ENCODE data around the gene ACYP2.

ACYP2 gene

DNA sequence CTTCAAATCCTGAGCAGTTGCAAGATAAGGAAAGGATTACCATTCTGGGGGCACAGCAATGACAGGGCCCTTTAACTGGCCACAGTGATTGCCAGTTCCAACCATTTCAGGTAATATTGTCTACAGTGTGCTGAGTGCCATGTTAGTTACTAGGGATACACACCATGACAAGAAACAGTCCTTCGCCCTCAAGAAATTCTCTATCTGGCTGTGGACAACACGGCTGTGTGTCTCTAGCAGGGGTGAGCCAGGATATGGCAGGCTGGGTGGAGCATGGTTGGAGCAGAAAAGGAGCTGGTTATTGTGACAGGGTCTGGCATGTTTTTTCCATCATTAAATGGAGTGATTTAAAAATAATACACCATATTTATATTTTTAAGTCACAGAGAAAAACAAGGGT is 109.6 kb downstream of the ACYP2 start:
- TF ChIP-seq, protein P1, sequence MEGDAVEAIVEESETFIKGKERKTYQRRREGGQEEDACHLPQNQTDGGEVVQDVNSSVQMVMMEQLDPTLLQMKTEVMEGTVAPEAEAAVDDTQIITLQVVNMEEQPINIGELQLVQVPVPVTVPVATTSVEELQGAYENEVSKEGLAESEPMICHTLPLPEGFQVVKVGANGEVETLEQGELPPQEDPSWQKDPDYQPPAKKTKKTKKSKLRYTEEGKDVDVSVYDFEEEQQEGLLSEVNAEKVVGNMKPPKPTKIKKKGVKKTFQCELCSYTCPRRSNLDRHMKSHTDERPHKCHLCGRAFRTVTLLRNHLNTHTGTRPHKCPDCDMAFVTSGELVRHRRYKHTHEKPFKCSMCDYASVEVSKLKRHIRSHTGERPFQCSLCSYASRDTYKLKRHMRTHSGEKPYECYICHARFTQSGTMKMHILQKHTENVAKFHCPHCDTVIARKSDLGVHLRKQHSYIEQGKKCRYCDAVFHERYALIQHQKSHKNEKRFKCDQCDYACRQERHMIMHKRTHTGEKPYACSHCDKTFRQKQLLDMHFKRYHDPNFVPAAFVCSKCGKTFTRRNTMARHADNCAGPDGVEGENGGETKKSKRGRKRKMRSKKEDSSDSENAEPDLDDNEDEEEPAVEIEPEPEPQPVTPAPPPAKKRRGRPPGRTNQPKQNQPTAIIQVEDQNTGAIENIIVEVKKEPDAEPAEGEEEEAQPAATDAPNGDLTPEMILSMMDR (IDR thresholded peaks at IDR 0.05; ENCODE audit: borderline replicate concordance, control extremely low read depth, extremely low read depth, insufficient read depth, missing control alignments) = no peak
- in situ Hi-C loops (cut with MboI; ENCODE audit: low sequenced_read_pairs, unreplicated experiment) = no loop called here
- DNase-seq (ENCODE audit: low spot score) = no peak

GRCh38 chr2:54226260-54226659 is 110.8 kb downstream of the ACYP2 start:
- TF ChIP-seq, protein P1 (IDR thresholded peaks at IDR 0.05; ENCODE audit: borderline replicate concordance, control extremely low read depth, extremely low read depth, insufficient read depth, missing control alignments) = no peak
- in situ Hi-C loops (cut with MboI; ENCODE audit: low sequenced_read_pairs, unreplicated experiment) = no loop called here
- DNase-seq (ENCODE audit: low spot score) = no peak

DNA sequence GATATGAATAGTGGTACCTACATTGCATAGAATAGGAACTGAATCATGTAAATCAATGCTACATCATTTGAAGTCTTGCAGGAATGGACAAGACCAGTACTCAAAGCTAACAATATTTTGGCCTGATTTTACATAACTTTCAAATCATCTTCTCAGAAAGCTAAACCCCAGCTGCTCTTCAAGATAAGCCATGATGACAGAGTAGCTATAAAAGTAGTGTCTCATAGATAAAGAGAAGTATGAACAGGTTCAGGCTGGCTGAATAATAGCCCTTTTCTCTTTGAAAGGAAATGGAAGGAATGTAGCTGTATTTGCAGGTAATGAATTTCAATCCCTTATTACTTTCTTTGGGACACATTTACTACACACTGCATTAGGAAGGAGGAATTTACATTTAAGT is 112.4 kb downstream of the ACYP2 start:
- in situ Hi-C loops (cut with MboI; ENCODE audit: low sequenced_read_pairs, unreplicated experiment) = no loop called here
- TF ChIP-seq, protein P1 (IDR thresholded peaks at IDR 0.05; ENCODE audit: borderline replicate concordance, control extremely low read depth, extremely low read depth, insufficient read depth, missing control alignments) = no peak
- DNase-seq (ENCODE audit: low spot score) = no peak

GRCh38 chr2:54228945-54229344 is 113.5 kb downstream of the ACYP2 start:
- TF ChIP-seq, protein P1 (IDR thresholded peaks at IDR 0.05; ENCODE audit: borderline replicate concordance, control extremely low read depth, extremely low read depth, insufficient read depth, missing control alignments) = no peak
- no peak for DNase-seq (ENCODE audit: low spot score)
- in situ Hi-C loops (cut with MboI; ENCODE audit: low sequenced_read_pairs, unreplicated experiment) = no loop called here

GRCh38 chr2:54233832-54234649 is 118.6 kb downstream of the ACYP2 start:
- no peak for DNase-seq (ENCODE audit: low spot score)
- in situ Hi-C loops (cut with MboI; ENCODE audit: low sequenced_read_pairs, unreplicated experiment) = no loop called here
- TF ChIP-seq, protein P1 (IDR thresholded peaks at IDR 0.05; ENCODE audit: borderline replicate concordance, control extremely low read depth, extremely low read depth, insufficient read depth, missing control alignments) = no peak

DNA sequence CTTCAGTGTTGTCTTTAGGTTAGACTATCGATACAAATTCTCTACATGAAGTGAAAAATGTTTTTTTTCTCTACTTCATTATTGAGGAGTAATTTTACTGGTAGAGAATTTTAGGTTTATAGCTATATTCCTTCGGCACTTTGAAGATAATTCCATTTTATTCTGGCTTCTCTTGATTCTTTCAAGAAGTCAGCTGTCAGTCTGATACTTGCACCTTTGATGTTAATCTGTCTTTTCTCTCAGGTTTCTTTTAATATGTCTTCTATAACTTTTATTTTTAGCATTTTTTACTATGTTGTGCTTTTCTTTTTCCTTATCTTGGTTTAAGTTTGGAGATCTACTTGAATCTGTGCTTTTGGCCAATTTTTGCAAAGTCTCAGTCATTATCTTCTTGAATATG is 122.0 kb downstream of the ACYP2 start:
- no peak for DNase-seq (ENCODE audit: low spot score)
- in situ Hi-C loops (cut with MboI; ENCODE audit: low sequenced_read_pairs, unreplicated experiment) = no loop called here
- TF ChIP-seq, protein P1 (IDR thresholded peaks at IDR 0.05; ENCODE audit: borderline replicate concordance, control extremely low read depth, extremely low read depth, insufficient read depth, missing control alignments) = no peak

Measured in GM13976 (cell line).